Ectodermal cell (in vitro differentiated cells): Measurements from ENCODE around the gene SPRED3.

Experiments used
- H3K27ac ChIP-seq: 2 replicates; pipeline ENCODE4 v1.7.0; 2013; ENCODE audit warnings: mild to moderate bottlenecking, low read depth, low read length; ENCODE audit not compliant: insufficient read depth, poor library complexity, severe bottlenecking
- H3K27me3 ChIP-seq: 2 replicates; pipeline ENCODE4 v1.7.0; 2013; ENCODE audit warnings: mild to moderate bottlenecking, low read length; ENCODE audit not compliant: insufficient read depth, control insufficient read depth, poor library complexity, severe bottlenecking
- H3K36me3 ChIP-seq: one replicate; pipeline ENCODE4 v1.7.0; 2013; ENCODE audit warnings: low read length; ENCODE audit not compliant: control insufficient read depth, insufficient read depth
- H3K4me1 ChIP-seq: one replicate; pipeline ENCODE4 v1.7.0; 2013; ENCODE audit warnings: low read length; ENCODE audit not compliant: control insufficient read depth, insufficient read depth
- H3K4me3 ChIP-seq: 2 replicates; pipeline ENCODE4 v1.7.0; 2013; ENCODE audit warnings: low read depth, low read length, control low read depth; ENCODE audit not compliant: insufficient read depth
- H3K9me3 ChIP-seq: 2 replicates; pipeline ENCODE4 v1.7.0; 2013; ENCODE audit warnings: mild to moderate bottlenecking, low read length, moderate library complexity; ENCODE audit not compliant: control insufficient read depth
- WGBS, 2 experiments: methylation state at CpG; one replicate each; pipeline ENCODE4 v1.1.7; 2013; ENCODE audit warnings: missing lambda C conversion rate in 2 of 2; 5-methylcytosine and 5-hydroxymethylcytosine counted together

Gene SPRED3

GRCh38 chr19:38371081-38371480 is 17.4 kb upstream of the SPRED3 start:
- no peak overlapping the region for H3K4me3 ChIP-seq
- no peak overlapping the region for H3K27ac ChIP-seq
- no peaks in the 10 kb centered on the region for H3K27me3 ChIP-seq
- no peaks in the 10 kb centered on the region for H3K9me3 ChIP-seq
- WGBS, 2 experiments, result 91 to 93% methylated on average over 6 of the region's 6 CpGs
- H3K4me1 ChIP-seq, result peaks cover 16% of the 10 kb centered on the region
- no peaks in the 10 kb centered on the region for H3K36me3 ChIP-seq

DNA sequence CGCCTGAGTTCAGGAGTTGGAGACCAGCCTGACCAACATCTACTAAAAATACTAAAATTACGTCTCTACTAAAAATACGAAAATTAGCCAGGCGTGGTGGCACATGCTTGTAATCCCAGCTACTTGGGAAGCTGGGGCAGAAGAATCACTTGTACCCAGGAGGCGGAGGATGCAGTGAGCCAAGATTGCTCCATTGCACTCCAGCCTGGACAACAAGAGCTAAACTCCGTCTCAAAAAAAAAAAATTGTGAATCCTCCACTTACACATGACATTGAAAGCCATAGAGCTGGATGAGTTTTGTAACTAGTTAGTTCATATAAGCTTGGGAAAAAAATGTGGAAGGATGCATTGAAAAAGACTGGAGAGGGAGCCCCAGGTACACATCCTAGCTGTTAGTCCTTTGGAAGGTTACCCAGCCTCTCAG is 14.6 kb upstream of the SPRED3 start:
- H3K36me3 ChIP-seq, result peaks cover 1% of the 10 kb centered on the region
- H3K9me3 ChIP-seq, result no peaks in the 10 kb centered on the region
- peaks cover 8% of the 10 kb centered on the region for H3K4me1 ChIP-seq
- 78 to 85% methylated on average over 6 of the region's 6 CpGs for WGBS, 2 experiments
- no peaks in the 10 kb centered on the region for H3K27me3 ChIP-seq
- peak overlapping the region; percentile 28 for H3K4me3 ChIP-seq
- H3K27ac ChIP-seq, result no peak overlapping the region

DNA sequence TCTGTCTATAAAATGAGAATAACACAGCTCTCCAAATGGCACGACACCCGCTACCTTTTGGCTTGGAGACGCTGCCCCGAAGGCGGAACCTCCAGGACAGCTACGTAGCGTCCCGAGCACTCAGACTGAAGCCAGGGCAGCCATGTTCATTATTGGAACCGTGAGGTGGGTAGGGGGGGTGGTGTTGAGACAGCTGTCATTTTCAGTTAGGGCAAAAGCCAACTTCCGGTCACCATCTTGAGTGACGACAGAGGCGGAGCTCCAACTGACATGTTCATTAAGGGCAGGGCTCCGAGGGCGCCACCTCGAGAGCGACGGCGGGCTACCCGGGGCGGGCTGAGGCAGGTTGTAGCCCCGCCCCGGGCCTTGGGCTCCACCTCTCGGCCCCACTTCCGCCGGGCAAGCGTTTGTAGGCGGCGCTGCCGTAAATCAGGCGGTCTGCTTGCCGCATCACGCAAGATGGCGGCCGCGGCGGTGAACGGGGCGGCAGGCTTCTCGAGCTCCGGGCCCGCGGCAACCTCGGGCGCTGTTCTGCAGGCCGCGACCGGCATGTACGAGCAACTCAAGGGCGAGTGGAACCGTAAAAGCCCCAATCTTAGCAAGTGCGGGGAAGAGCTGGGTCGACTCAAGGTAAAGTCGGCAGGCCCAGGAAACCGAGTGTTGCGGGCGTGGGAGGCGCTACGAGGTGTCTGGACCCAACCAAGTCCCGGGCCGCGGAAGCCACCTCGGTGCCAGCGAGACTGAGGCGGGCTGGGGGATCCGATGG is 14.0 kb upstream of the SPRED3 start, which contains the start of gene PSMD8:
Gene PSMD8, plus strand, starts transcription at position 240 of the 766 bp plus-strand sequence. Its CDS starts 31 bp downstream, at position 271.
- H3K4me1 ChIP-seq, result peaks cover 8% of the 10 kb centered on the region
- no peaks in the 10 kb centered on the region for H3K27me3 ChIP-seq
- H3K36me3 ChIP-seq, result peaks cover 7% of the 10 kb centered on the region
- 0% methylated on average over 65 of the region's 65 CpGs for WGBS, 2 experiments
- H3K27ac ChIP-seq, result no peak within 1 kb of the TSS
- H3K9me3 ChIP-seq, result no peaks in the 10 kb centered on the region
- peak within 1 kb of the TSS; percentile 84 for H3K4me3 ChIP-seq

GRCh38 chr19:38375098-38375493 is 13.4 kb upstream of the SPRED3 start:
- Histone ChIP-seq H3K4me1 (peaks cover 8% of the 10 kb centered on the region), H3K4me3 (peak overlapping the region; percentile 84), H3K9me3 (no peaks in the 10 kb centered on the region), H3K27me3 (no peaks in the 10 kb centered on the region), H3K36me3 (peaks cover 9% of the 10 kb centered on the region), H3K27ac (no peak overlapping the region)
- 1 to 3% methylated on average over 18 of the region's 18 CpGs for WGBS, 2 experiments

GRCh38 chr19:38375748-38376147 is 12.7 kb upstream of the SPRED3 start:
- Histone ChIP-seq H3K9me3 (no peaks in the 10 kb centered on the region), H3K36me3 (peaks cover 9% of the 10 kb centered on the region), H3K27ac (no peak overlapping the region), H3K4me3 (peak overlapping the region; percentile 84), H3K27me3 (no peaks in the 10 kb centered on the region), H3K4me1 (peaks cover 8% of the 10 kb centered on the region)
- WGBS, 2 experiments, result 93 to 95% methylated on average over 5 of the region's 5 CpGs

DNA sequence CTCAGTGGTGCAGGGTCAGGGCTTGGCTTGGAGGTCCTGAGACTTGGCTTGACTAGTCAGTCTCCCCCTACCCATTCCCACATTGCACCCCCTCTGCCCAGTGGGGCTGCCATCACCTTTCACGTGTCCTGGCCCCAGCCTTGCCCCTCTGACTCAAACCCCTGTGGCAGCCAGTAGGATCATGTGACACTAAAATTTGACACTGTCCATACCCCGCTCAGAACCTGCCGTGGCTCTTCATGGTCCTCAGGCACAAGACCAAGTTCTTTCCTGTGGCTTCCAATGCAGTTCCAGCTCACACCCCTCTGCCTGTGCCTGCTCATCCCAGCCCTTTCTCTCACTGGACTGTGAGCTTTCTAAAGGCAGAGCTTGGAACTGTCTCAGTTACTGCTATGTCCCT is 11.9 kb upstream of the SPRED3 start:
- Histone ChIP-seq H3K4me3 (no peak overlapping the region), H3K27me3 (no peaks in the 10 kb centered on the region), H3K27ac (no peak overlapping the region), H3K36me3 (peaks cover 17% of the 10 kb centered on the region), H3K4me1 (peaks cover 8% of the 10 kb centered on the region), H3K9me3 (no peaks in the 10 kb centered on the region)
- WGBS, 2 experiments, result 92 to 95% methylated on average over 3 of the region's 3 CpGs

DNA sequence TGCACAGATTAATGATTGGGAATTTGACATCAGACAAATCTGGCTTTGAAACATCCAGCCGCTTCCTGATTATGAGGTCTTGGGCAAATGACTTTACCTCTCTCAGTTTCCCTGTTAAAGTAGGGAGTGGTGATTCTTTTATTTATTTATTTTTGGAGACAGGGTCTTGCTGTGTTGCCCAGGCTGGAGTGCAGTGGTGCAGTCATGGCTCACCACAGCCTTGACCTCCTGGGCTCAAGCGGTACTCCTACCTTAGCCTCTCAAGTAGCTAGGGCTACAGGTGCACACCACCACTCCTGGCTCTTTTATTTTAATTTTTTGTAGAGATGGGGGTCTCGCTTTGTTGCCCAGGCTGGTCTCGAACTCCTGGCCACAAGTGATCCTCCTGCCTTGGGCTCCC is 11.4 kb upstream of the SPRED3 start:
- H3K27ac ChIP-seq, result no peak overlapping the region
- peaks cover 8% of the 10 kb centered on the region for H3K4me1 ChIP-seq
- H3K9me3 ChIP-seq, result no peaks in the 10 kb centered on the region
- WGBS, 2 experiments, result 98% methylated on average over 4 of the region's 4 CpGs
- H3K36me3 ChIP-seq, result peaks cover 21% of the 10 kb centered on the region
- H3K27me3 ChIP-seq, result no peaks in the 10 kb centered on the region
- H3K4me3 ChIP-seq, result no peak overlapping the region

- H3K9me3 ChIP-seq, result no peaks in the 10 kb centered on the region
- WGBS, 2 experiments, result 93 to 97% methylated on average over 10 of the region's 10 CpGs
- no peaks in the 10 kb centered on the region for H3K27me3 ChIP-seq
- H3K4me3 ChIP-seq, result no peak overlapping the region
- peaks cover 8% of the 10 kb centered on the region for H3K4me1 ChIP-seq
- H3K27ac ChIP-seq, result no peak overlapping the region
- H3K36me3 ChIP-seq, result peaks cover 25% of the 10 kb centered on the region
These were observed 9.6 kb upstream of the SPRED3 start for GRCh38 chr19:38378866-38379265.

DNA sequence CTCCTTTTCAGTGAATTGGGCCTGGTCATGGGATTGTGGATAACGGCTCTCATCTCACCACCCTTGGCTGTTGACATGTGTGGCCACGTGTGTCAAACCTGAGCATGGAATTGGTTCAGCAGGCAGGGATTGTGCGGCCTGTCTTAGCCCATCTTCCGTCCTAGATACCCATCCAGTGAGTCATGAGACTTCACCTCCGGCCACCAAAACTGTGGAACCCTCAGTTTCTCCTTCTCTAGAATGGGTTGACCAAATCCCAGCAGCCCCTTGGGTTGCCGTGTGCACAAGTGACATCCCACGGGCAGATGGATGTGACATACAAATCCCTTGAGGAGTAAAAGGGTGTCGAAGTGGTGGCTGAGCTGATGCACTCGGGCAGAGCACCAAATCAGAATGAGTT is 7.4 kb upstream of the SPRED3 start:
- Histone ChIP-seq H3K4me3 (no peak overlapping the region), H3K27me3 (peaks cover 6% of the 10 kb centered on the region), H3K27ac (no peak overlapping the region), H3K4me1 (no peaks in the 10 kb centered on the region), H3K9me3 (no peaks in the 10 kb centered on the region), H3K36me3 (peaks cover 25% of the 10 kb centered on the region)
- WGBS, 2 experiments, result 95% methylated on average over 9 of the region's 9 CpGs

DNA sequence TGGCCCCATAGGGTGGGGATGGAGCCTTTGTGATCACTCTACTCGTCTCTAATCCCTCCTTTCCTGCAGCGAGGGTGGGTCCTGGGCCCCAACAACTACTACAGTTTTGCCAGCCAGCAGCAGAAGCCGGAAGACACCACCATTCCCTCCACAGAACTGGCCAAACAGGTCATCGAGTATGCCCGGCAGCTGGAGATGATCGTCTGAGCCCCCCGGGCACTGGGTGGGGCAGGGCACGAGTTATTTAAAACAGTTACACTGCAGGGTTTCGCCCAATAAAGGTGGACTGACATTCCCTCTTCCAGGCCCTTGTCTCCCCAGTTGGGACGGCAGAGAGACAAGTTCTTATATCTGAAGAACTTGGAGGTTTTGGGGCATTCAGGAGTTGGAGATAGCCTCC is 5.3 kb upstream of the SPRED3 start:
- no peaks in the 10 kb centered on the region for H3K9me3 ChIP-seq
- H3K4me1 ChIP-seq, result no peaks in the 10 kb centered on the region
- no peak overlapping the region for H3K4me3 ChIP-seq
- H3K27ac ChIP-seq, result no peak overlapping the region
- WGBS, 2 experiments, result 93 to 96% methylated on average over 10 of the region's 10 CpGs
- H3K27me3 ChIP-seq, result peaks cover 18% of the 10 kb centered on the region
- H3K36me3 ChIP-seq, result peaks cover 25% of the 10 kb centered on the region
